Measurements from ENCODE around the gene MED20.

GRCh38 chr6:41877051-41877680, 43.8 kb downstream of the MED20 start:
- no peak for TF ChIP-seq TAF1 (IDR thresholded peaks at IDR 0.05; ENCODE audit: borderline replicate concordance, low read depth, low read length)
- no peak for TF ChIP-seq CTCF (IDR thresholded peaks at IDR 0.05 in 2 of 3, conservative IDR thresholded peaks at IDR 0.05 in 1 of 3; ENCODE audit: control insufficient read depth in 2 of 3, extremely low read depth in 1 of 3, insufficient read depth in 1 of 3, low read depth in 3 of 3, low read length in 3 of 3)
- TF ChIP-seq RAD21 (IDR thresholded peaks at IDR 0.05; ENCODE audit: insufficient read depth, low read depth, low read length) = no peak
- no peak for TF ChIP-seq EZH2 (IDR thresholded peaks at IDR 0.05; ENCODE audit: borderline replicate concordance, control insufficient read depth, low read depth, low read length)

All from GM12878 (cell line).